ENCODE results near the gene KIRREL2. TPM values are rescaled to one million over a fixed set of nuclear protein-coding genes. Genes with fewer than 3 reads are reported as not detected.

KIRREL2 gene
- polyA plus RNA-seq, 1 experiment: not detected

DNA sequence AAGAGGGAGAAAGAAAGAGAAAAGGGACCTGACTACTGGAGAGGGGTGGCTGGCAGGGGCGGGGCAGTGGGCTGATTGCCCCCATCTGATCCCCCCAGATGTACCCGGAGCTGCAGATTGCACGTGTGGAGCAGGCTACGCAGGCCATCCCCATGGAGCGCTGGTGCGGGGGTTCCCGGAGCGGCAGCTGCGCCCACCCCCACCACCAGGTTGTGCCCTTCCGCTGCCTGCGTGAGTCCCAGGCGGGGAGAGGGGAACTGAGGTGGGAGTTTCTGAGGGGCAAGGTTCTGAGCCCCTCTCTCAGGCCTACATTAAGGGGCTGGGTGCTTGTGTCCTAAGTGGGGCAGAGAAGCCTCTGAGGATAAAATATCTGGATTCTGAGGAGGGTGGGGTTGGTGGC is 14.1 kb downstream of the KIRREL2 start:
- H3K27me3 ChIP-seq (ENCODE audit: control insufficient read depth, insufficient read depth, low read length): peaks cover 24% of the 10 kb centered on the region
- H3K9me3 ChIP-seq (ENCODE audit: control insufficient read depth, insufficient read depth, low read length): no peaks in the 10 kb centered on the region; the same call in 1 of the 2 replicates
- ChIA-PET CTCF (no interaction called here), POLR2A (interaction anchor here (1.5 kb wide), 1 partner anchor 9 kb away, joined by 4 read pairs; no protein-coding TSS in a partner anchor)
- no peak overlapping the region for H3K27ac ChIP-seq (ENCODE audit: low read depth, low read length)
- TF ChIP-seq CTCF (IDR thresholded peaks at IDR 0.05; ENCODE audit: low read depth, low read length): no peak
- DNase-seq (ENCODE audit: low read depth, low spot score): no peak
- H3K4me3 ChIP-seq (ENCODE audit: low read depth, low read length): no peak overlapping the region

- Histone ChIP-seq H3K27me3 (ENCODE audit: control insufficient read depth, insufficient read depth, low read length) (peaks cover 17% of the 10 kb centered on the region), H3K9me3 (ENCODE audit: control insufficient read depth, insufficient read depth, low read length) (no peaks in the 10 kb centered on the region; the same call in 1 of the 2 replicates), H3K4me3 (ENCODE audit: low read depth, low read length) (no peak overlapping the region), H3K27ac (ENCODE audit: low read depth, low read length) (no peak overlapping the region)
- ChIA-PET CTCF (no interaction called here), POLR2A (no interaction called here)
- no peak for TF ChIP-seq CTCF (IDR thresholded peaks at IDR 0.05; ENCODE audit: low read depth, low read length)
- DNase-seq (ENCODE audit: low read depth, low spot score): no peak
Observed at GRCh38 chr19:35871611-35872010, 14.9 kb downstream of the KIRREL2 start.

DNA sequence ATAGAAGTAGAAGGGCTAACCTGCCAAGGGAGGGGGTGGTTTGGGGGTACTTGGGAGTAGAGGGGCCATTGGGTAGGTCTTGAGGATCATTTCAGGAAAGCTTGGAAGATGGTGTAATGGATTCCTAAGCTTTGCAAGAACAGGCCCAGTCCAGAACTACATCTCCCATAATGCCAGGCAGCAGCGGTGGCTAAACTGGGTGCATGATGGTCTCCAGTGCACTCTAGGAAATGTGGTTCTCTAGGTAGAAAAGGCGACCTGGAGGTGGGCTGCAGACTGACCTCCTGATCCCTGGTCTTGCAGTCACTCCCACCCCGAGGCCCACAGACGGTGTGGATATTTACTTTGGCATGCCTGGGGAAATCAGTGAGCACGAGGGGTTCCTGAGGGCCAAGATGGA is 15.5 kb downstream of the KIRREL2 start:
- CTCF ChIA-PET: no interaction called here
- H3K4me3 ChIP-seq (ENCODE audit: low read depth, low read length): no peak overlapping the region

GRCh38 chr19:35874392-35874930 is 17.8 kb downstream of the KIRREL2 start:
- ChIA-PET CTCF (no interaction called here), POLR2A (no interaction called here)
- H3K27ac ChIP-seq (ENCODE audit: low read depth, low read length): no peak overlapping the region
- DNase-seq (ENCODE audit: low read depth, low spot score): no peak
- no peak overlapping the region for H3K4me3 ChIP-seq (ENCODE audit: low read depth, low read length)
- peaks cover 2% of the 10 kb centered on the region for H3K27me3 ChIP-seq (ENCODE audit: control insufficient read depth, insufficient read depth, low read length)
- no peaks in the 10 kb centered on the region; the same call in 1 of the 2 replicates for H3K9me3 ChIP-seq (ENCODE audit: control insufficient read depth, insufficient read depth, low read length)
- no peak for TF ChIP-seq CTCF (IDR thresholded peaks at IDR 0.05; ENCODE audit: low read depth, low read length)

More for the DNA sequence above, 15.5 kb downstream of the KIRREL2 start:
- H3K27ac ChIP-seq (ENCODE audit: low read depth, low read length): no peak overlapping the region
- no peak for DNase-seq (ENCODE audit: low read depth, low spot score)
- no peak for TF ChIP-seq CTCF (IDR thresholded peaks at IDR 0.05; ENCODE audit: low read depth, low read length)
- POLR2A ChIA-PET: no interaction called here
- H3K27me3 ChIP-seq (ENCODE audit: control insufficient read depth, insufficient read depth, low read length): peaks cover 14% of the 10 kb centered on the region
- H3K9me3 ChIP-seq (ENCODE audit: control insufficient read depth, insufficient read depth, low read length): no peaks in the 10 kb centered on the region; the same call in 1 of the 2 replicates

DNA sequence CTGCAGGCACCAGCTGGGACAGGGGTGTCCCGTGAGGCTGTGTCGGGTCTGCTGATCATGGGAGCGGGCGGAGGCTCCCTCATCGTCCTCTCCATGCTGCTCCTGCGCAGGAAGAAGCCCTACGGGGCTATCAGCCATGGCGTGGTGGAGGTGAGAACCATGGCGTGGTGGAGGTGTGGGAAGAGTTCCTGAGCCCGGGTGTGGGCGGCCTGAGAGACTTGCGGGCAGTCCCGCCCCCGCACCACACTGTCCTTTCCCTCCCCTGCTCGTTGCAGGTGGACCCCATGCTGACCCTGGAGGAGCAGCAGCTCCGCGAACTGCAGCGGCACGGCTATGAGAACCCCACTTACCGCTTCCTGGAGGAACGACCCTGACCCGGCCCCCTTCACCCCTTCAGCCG is 22.4 kb downstream of the KIRREL2 start:
- Histone ChIP-seq H3K27ac (ENCODE audit: low read depth, low read length) (no peak overlapping the region), H3K27me3 (ENCODE audit: control insufficient read depth, insufficient read depth, low read length) (no peaks in the 10 kb centered on the region), H3K9me3 (ENCODE audit: control insufficient read depth, insufficient read depth, low read length) (no peaks in the 10 kb centered on the region), H3K4me3 (ENCODE audit: low read depth, low read length) (no peak overlapping the region)
- ChIA-PET POLR2A (interaction anchor here (0.6 to 1.0 kb wide), 3 partner anchors 9 to 58 kb away, joined by 3 to 4 read pairs (median 3); no protein-coding TSS in a partner anchor), CTCF (no interaction called here)
- no peak for DNase-seq (ENCODE audit: low read depth, low spot score)
- no peak for TF ChIP-seq CTCF (IDR thresholded peaks at IDR 0.05; ENCODE audit: low read depth, low read length)
